ENCODE measurements around the gene SLC12A4. TPM values are rescaled to one million over a fixed set of nuclear protein-coding genes. Genes with fewer than 3 reads are reported as not detected.

The SLC12A4 gene
- total and polyA plus RNA-seq, 2 of the 13 experiments (the other 11 are each of a cell fraction or from before 2014, with no cell fraction given): 65.1 to 84.3 TPM

DNA sequence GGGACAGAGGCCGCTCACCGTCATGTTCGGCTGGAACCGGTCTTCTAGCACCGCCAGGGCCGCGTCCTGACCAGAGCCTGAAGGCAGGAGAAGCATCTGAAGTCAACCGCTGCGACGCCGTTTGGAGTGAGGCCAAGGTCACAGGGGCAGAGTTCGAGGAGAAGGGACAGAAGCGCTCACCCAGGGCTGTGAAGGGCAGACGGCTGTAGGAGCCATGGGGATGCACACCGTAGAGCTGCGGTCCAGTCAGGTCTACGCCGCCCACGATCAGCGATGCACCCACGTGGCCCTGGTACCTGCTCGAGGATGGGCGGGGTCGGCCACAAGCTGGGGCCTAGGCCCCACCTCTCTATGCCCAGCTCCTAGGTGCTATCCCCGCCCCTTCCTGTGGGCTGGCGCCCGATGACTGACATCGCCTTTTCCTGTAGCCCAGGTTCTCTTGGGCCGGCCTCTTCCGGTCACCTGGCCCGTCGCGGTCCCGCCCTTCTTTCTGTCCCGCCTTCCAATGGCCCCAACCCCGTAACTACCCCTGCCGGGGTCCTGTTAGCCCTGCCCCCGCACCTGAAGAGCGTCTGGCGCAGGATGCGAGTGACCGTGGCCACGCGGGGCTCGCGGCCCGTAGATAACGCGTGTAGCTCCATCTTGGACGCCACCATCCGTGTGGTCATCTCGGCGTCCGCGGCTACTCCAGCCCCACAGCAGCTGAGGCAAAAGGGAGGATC is 32.9 kb downstream of the SLC12A4 start (continued):
- TF ChIP-seq ZBTB8A (CRISPR knock-in tag; IDR thresholded peaks at IDR 0.05; ENCODE audit: borderline replicate concordance, low read depth) (peak; percentile 64; the same call in 1 of the 2 replicates), MIXL1 (CRISPR knock-in tag; IDR thresholded peaks at IDR 0.05) (no peak), ZNF20 (CRISPR knock-in tag; IDR thresholded peaks at IDR 0.05) (no peak), ZNF616 (CRISPR knock-in tag; IDR thresholded peaks at IDR 0.05; ENCODE audit: low read depth) (peak; percentile 22; the same call in 1 of the 2 replicates), ZNF44 (CRISPR knock-in tag; IDR thresholded peaks at IDR 0.05) (peak; percentile 71), MTA1 (CRISPR knock-in tag; IDR thresholded peaks at IDR 0.05; ENCODE audit: borderline replicate concordance) (peak; percentile 64; the same call in 1 of the 2 replicates), ZNF510 (CRISPR knock-in tag; IDR thresholded peaks at IDR 0.05; ENCODE audit: low read depth) (peak; percentile 55; the same call in 1 of the 2 replicates), BCL6 (CRISPR knock-in tag; IDR thresholded peaks at IDR 0.05) (peak; percentile 55), ZNF746 (CRISPR knock-in tag; IDR thresholded peaks at IDR 0.05) (no peak; the same call in 1 of the 2 replicates), ZNF33A (CRISPR knock-in tag; IDR thresholded peaks at IDR 0.05; ENCODE audit: borderline replicate concordance) (no peak), ZNF768 (CRISPR knock-in tag; IDR thresholded peaks at IDR 0.05) (peak; percentile 61; the same call in 1 of the 2 replicates), SMC3 (IDR thresholded peaks at IDR 0.05; ENCODE audit: low read length) (no peak), STAT5B (CRISPR knock-in tag; IDR thresholded peaks at IDR 0.05) (peak; percentile 55; the same call in 1 of the 2 replicates), SSRP1 (CRISPR knock-in tag; IDR thresholded peaks at IDR 0.05) (no peak; the same call in 1 of the 2 replicates), ZNF337 (CRISPR knock-in tag; IDR thresholded peaks at IDR 0.05; ENCODE audit: borderline replicate concordance, low read depth) (0 out of 2 replicates have a peak, but pooled peaks have one; percentile 72), RBM22 (optimal IDR thresholded peaks at IDR 0.05; ENCODE audit: low read length) (no peak)
- TF ChIP-seq, protein P1, sequence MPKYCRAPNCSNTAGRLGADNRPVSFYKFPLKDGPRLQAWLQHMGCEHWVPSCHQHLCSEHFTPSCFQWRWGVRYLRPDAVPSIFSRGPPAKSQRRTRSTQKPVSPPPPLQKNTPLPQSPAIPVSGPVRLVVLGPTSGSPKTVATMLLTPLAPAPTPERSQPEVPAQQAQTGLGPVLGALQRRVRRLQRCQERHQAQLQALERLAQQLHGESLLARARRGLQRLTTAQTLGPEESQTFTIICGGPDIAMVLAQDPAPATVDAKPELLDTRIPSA (CRISPR knock-in tag; IDR thresholded peaks at IDR 0.05; ENCODE audit: borderline replicate concordance): peak; percentile 82; the same call in 1 of the 2 replicates
- TF ChIP-seq, protein P2, sequence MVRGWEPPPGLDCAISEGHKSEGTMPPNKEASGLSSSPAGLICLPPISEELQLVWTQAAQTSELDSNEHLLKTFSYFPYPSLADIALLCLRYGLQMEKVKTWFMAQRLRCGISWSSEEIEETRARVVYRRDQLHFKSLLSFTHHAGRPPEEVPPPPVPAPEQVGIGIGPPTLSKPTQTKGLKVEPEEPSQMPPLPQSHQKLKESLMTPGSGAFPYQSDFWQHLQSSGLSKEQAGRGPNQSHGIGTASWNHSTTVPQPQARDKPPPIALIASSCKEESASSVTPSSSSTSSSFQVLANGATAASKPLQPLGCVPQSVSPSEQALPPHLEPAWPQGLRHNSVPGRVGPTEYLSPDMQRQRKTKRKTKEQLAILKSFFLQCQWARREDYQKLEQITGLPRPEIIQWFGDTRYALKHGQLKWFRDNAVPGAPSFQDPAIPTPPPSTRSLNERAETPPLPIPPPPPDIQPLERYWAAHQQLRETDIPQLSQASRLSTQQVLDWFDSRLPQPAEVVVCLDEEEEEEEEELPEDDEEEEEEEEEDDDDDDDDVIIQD (CRISPR knock-in tag; IDR thresholded peaks at IDR 0.05; ENCODE audit: low read depth): no peak
- TF ChIP-seq, protein P3, sequence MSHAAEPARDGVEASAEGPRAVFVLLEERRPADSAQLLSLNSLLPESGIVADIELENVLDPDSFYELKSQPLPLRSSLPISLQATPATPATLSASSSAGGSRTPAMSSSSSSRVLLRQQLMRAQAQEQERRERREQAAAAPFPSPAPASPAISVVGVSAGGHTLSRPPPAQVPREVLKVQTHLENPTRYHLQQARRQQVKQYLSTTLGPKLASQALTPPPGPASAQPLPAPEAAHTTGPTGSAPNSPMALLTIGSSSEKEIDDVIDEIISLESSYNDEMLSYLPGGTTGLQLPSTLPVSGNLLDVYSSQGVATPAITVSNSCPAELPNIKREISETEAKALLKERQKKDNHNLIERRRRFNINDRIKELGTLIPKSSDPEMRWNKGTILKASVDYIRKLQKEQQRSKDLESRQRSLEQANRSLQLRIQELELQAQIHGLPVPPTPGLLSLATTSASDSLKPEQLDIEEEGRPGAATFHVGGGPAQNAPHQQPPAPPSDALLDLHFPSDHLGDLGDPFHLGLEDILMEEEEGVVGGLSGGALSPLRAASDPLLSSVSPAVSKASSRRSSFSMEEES (CRISPR knock-in tag; IDR thresholded peaks at IDR 0.05): peak; percentile 65; the same call in 1 of the 2 replicates
- TF ChIP-seq, protein P4, sequence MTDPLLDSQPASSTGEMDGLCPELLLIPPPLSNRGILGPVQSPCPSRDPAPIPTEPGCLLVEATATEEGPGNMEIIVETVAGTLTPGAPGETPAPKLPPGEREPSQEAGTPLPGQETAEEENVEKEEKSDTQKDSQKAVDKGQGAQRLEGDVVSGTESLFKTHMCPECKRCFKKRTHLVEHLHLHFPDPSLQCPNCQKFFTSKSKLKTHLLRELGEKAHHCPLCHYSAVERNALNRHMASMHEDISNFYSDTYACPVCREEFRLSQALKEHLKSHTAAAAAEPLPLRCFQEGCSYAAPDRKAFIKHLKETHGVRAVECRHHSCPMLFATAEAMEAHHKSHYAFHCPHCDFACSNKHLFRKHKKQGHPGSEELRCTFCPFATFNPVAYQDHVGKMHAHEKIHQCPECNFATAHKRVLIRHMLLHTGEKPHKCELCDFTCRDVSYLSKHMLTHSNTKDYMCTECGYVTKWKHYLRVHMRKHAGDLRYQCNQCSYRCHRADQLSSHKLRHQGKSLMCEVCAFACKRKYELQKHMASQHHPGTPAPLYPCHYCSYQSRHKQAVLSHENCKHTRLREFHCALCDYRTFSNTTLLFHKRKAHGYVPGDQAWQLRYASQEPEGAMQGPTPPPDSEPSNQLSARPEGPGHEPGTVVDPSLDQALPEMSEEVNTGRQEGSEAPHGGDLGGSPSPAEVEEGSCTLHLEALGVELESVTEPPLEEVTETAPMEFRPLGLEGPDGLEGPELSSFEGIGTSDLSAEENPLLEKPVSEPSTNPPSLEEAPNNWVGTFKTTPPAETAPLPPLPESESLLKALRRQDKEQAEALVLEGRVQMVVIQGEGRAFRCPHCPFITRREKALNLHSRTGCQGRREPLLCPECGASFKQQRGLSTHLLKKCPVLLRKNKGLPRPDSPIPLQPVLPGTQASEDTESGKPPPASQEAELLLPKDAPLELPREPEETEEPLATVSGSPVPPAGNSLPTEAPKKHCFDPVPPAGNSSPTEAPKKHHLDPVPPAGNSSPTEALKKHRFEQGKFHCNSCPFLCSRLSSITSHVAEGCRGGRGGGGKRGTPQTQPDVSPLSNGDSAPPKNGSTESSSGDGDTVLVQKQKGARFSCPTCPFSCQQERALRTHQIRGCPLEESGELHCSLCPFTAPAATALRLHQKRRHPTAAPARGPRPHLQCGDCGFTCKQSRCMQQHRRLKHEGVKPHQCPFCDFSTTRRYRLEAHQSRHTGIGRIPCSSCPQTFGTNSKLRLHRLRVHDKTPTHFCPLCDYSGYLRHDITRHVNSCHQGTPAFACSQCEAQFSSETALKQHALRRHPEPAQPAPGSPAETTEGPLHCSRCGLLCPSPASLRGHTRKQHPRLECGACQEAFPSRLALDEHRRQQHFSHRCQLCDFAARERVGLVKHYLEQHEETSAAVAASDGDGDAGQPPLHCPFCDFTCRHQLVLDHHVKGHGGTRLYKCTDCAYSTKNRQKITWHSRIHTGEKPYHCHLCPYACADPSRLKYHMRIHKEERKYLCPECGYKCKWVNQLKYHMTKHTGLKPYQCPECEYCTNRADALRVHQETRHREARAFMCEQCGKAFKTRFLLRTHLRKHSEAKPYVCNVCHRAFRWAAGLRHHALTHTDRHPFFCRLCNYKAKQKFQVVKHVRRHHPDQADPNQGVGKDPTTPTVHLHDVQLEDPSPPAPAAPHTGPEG (CRISPR knock-in tag; IDR thresholded peaks at IDR 0.05): peak; percentile 90
